Glutamatergic neuron (in vitro differentiated cells): ENCODE results near the gene IQSEC3. TPM values are rescaled to one million over a fixed set of nuclear protein-coding genes. Genes with fewer than 3 reads are reported as not detected.

ENCODE experiments used
- DNase-seq: peaks from one replicate; pipeline ENCODE4 v3.0.0; 2022
- H3K27ac Mint-ChIP-seq: one replicate; pipeline ENCODE4 v1.8.0; 2020; ENCODE audit warnings: mild to moderate bottlenecking, mixed read lengths, inconsistent platforms; ENCODE audit not compliant: unreplicated experiment
- H3K27me3 Mint-ChIP-seq: one replicate; pipeline ENCODE4 v1.8.0; 2020; ENCODE audit warnings: mild to moderate bottlenecking, moderate library complexity, mixed read lengths, inconsistent platforms; ENCODE audit not compliant: unreplicated experiment
- H3K36me3 Mint-ChIP-seq: one replicate; pipeline ENCODE4 v1.8.0; 2020; ENCODE audit warnings: mild to moderate bottlenecking, mixed read lengths, inconsistent platforms; ENCODE audit not compliant: unreplicated experiment
- H3K4me1 Mint-ChIP-seq: one replicate; pipeline ENCODE4 v1.8.0; 2020; ENCODE audit warnings: mild to moderate bottlenecking, low read depth, mixed read lengths, inconsistent platforms; ENCODE audit not compliant: unreplicated experiment
- H3K4me3 Mint-ChIP-seq: one replicate; pipeline ENCODE4 v1.8.0; 2020; ENCODE audit warnings: mild to moderate bottlenecking, mixed read lengths, inconsistent platforms; ENCODE audit not compliant: unreplicated experiment
- H3K9me3 Mint-ChIP-seq: one replicate; pipeline ENCODE4 v1.8.0; 2020; ENCODE audit warnings: mild to moderate bottlenecking, moderate library complexity, mixed read lengths, inconsistent platforms; ENCODE audit not compliant: unreplicated experiment
- CTCF ChIP-seq: fragments of 200-600 bp; sonication (generic); IDR thresholded peaks from one replicate; pipeline ENCODE4 v1.5.0; 2021; ENCODE audit not compliant: partially characterized antibody, unreplicated experiment
- total RNA-seq: library from RNA; stranded (reverse); fragmentation: NEBNext Ultra II Directional; extraction: Animal tissue kit (Norgen Biotek cat#: 25700); gene quantifications from one replicate; pipeline ENCODE4 v1.2.1, GENCODE V29; 2021; ENCODE audit not compliant: unreplicated experiment

IQSEC3 gene
- total RNA-seq, 1 donor from 2014 or later: 41.4 TPM

- Mint-ChIP-seq H3K27ac (no peak overlapping the region), H3K4me3 (no peak overlapping the region), H3K4me1 (peaks cover 51% of the 10 kb centered on the region), H3K27me3 (peaks cover 16% of the 10 kb centered on the region), H3K36me3 (peaks cover 8% of the 10 kb centered on the region), H3K9me3 (peaks cover 20% of the 10 kb centered on the region)
- DNase-seq: no peak
- no peak for TF ChIP-seq CTCF
These were observed 88.4 kb downstream of the IQSEC3 start for GRCh38 chr12:155006-155405.

- peaks cover 52% of the 10 kb centered on the region for H3K4me1 Mint-ChIP-seq
- peaks cover 1% of the 10 kb centered on the region for H3K36me3 Mint-ChIP-seq
- H3K4me3 Mint-ChIP-seq: no peak overlapping the region
These were observed 89.1 kb downstream of the IQSEC3 start for GRCh38 chr12:155646-156045.

GRCh38 chr12:156945-157344, 90.4 kb downstream of the IQSEC3 start:
- Mint-ChIP-seq H3K27ac (no peak overlapping the region), H3K4me1 (peaks cover 47% of the 10 kb centered on the region), H3K27me3 (peaks cover 9% of the 10 kb centered on the region), H3K36me3 (no peaks in the 10 kb centered on the region), H3K9me3 (peaks cover 16% of the 10 kb centered on the region), H3K4me3 (no peak overlapping the region)
- TF ChIP-seq CTCF: no peak
- no peak for DNase-seq

More at GRCh38 chr12:155646-156045, 89.1 kb downstream of the IQSEC3 start:
- Mint-ChIP-seq H3K27me3 (peaks cover 11% of the 10 kb centered on the region), H3K27ac (no peak overlapping the region), H3K9me3 (peaks cover 17% of the 10 kb centered on the region)
- DNase-seq: no peak
- TF ChIP-seq CTCF: no peak

- H3K4me1 Mint-ChIP-seq: peaks cover 41% of the 10 kb centered on the region
- H3K27ac Mint-ChIP-seq: no peak overlapping the region
- DNase-seq: no peak
- peaks cover 19% of the 10 kb centered on the region for H3K9me3 Mint-ChIP-seq
- no peaks in the 10 kb centered on the region for H3K36me3 Mint-ChIP-seq
- no peak overlapping the region for H3K4me3 Mint-ChIP-seq
- TF ChIP-seq CTCF: no peak
- H3K27me3 Mint-ChIP-seq: peaks cover 10% of the 10 kb centered on the region
These were observed 91.1 kb downstream of the IQSEC3 start for GRCh38 chr12:157644-158043.

GRCh38 chr12:159156-159782, 92.7 kb downstream of the IQSEC3 start:
- peaks cover 33% of the 10 kb centered on the region for H3K4me1 Mint-ChIP-seq
- DNase-seq: no peak
- peaks cover 12% of the 10 kb centered on the region for H3K27me3 Mint-ChIP-seq
- peak overlapping the region; percentile 45 for H3K27ac Mint-ChIP-seq
- no peaks in the 10 kb centered on the region for H3K36me3 Mint-ChIP-seq
- TF ChIP-seq CTCF: no peak
- H3K9me3 Mint-ChIP-seq: peaks cover 16% of the 10 kb centered on the region
- H3K4me3 Mint-ChIP-seq: no peak overlapping the region
